A549 (cell line): ENCODE results near the gene PMVK. TPM values are rescaled to one million over a fixed set of nuclear protein-coding genes. Genes with fewer than 3 reads are reported as not detected.

Source experiments
- ATAC-seq, 2 experiments: fragments of 200-7000 bp in 1 of 2; fragments of >200 bp in 1 of 2; cut with Nextera tagmentation in 1 of 2; cut with Tn5 transposase in 1 of 2; 3 replicates each; pipeline versions ENCODE4 v1.8.0 to v1.9.1; 2018 to 2020; ENCODE audit warnings: mild to moderate bottlenecking in 1 of 2, moderate library complexity in 1 of 2
- CTCF ChIA-PET: fragments of 300-600 bp; sonication (Branson Sonifier 250); formaldehyde crosslinking; extraction: SDS; loops from one replicate; lab custom pipeline; 2021; ENCODE audit warnings: antibody characterized with exemption, inconsistent platforms; lab: Yijun Ruan, JAX
- POLR2A ChIA-PET: fragments of 350-600 bp; formaldehyde crosslinking; extraction: SDS; loops from one replicate; lab custom pipeline; 2021; ENCODE audit warnings: antibody characterized with exemption, inconsistent platforms; lab: Yijun Ruan, JAX
- DNase-seq, 2 experiments: peaks; one replicate each; pipeline versions ENCODE4 v3.0.0 to v3.0.0-alpha.2; 2011 to 2016; ENCODE audit warnings: low read depth in 1 of 2, low spot score in 1 of 2
- FAIRE-seq: peaks from 2 replicates; lab custom pipeline; 2011; peaks lifted over from hg19 to GRCh38; lab: Jason Lieb, UNC
- H3K27ac ChIP-seq, 2 experiments: fragments of >200 bp; sonication (Bioruptor Twin); formaldehyde crosslinking; 3 replicates each; pipeline ENCODE4 v1.5.1; 2016 to 2017
- H3K4me1 ChIP-seq: fragments of >200 bp; sonication (Bioruptor Twin); formaldehyde crosslinking; 3 replicates; pipeline ENCODE4 v1.6.1; 2016
- H3K4me2 ChIP-seq: fragments of >200 bp; sonication (Bioruptor Twin); formaldehyde crosslinking; 3 replicates; pipeline ENCODE4 v1.6.1; 2016
- H3K4me3 ChIP-seq: fragments of >200 bp; sonication (Bioruptor Twin); formaldehyde crosslinking; 3 replicates; pipeline ENCODE4 v1.5.1; 2016
- H3K9me3 ChIP-seq: fragments of >200 bp; sonication (Bioruptor Twin); formaldehyde crosslinking; 3 replicates; pipeline ENCODE4 v1.6.1; 2016
- BCL3 ChIP-seq: fragments of >200 bp; sonication (Bioruptor Twin); formaldehyde crosslinking; IDR thresholded peaks from 3 replicates; pipeline ENCODE4 v1.6.1; 2016
- CBX2 ChIP-seq: fragments of 200-600 bp; sonication (generic); IDR thresholded peaks from 2 replicates; pipeline ENCODE4 v1.6.1; 2016; ENCODE audit warnings: low read depth, mild to moderate bottlenecking, borderline replicate concordance
- CBX8 ChIP-seq: fragments of 200-600 bp; sonication (generic); IDR thresholded peaks from 2 replicates; pipeline ENCODE4 v1.6.1; 2016
- CHD2 ChIP-seq: fragments of 150-350 bp; IDR thresholded peaks from 2 replicates; pipeline ENCODE4 v1.6.1; 2014; ENCODE audit warnings: low read length; ENCODE audit not compliant: partially characterized antibody
- CHD4 ChIP-seq: fragments of 200-600 bp; sonication (generic); IDR thresholded peaks from 2 replicates; pipeline ENCODE4 v1.6.1; 2016; ENCODE audit warnings: antibody characterized with exemption, mild to moderate bottlenecking, borderline replicate concordance
- E2F6 ChIP-seq: IDR thresholded peaks from 2 replicates; pipeline ENCODE4 v1.6.1; 2012; ENCODE audit warnings: low read depth, borderline replicate concordance
- EHF ChIP-seq: fragments of 250-450 bp; sonication (Bioruptor Pico); IDR thresholded peaks from 2 replicates; pipeline ENCODE4 v1.5.0; 2020; ENCODE audit warnings: mild to moderate bottlenecking
- EP300 ChIP-seq, 2 experiments: fragments of >200 bp; sonication (Bioruptor Twin); formaldehyde crosslinking; IDR thresholded peaks; 2 replicates in 1 of 2; 3 replicates in 1 of 2; pipeline ENCODE4 v1.6.1; 2016 to 2017
- FOSB ChIP-seq: fragments of 250-450 bp; sonication (Bioruptor Pico); IDR thresholded peaks from 2 replicates; pipeline ENCODE4 v1.5.0; 2020; ENCODE audit warnings: mild to moderate bottlenecking, moderate library complexity
- FOSL2 ChIP-seq, 2 experiments: fragments of 450-650 bp in 1 of 2; fragments of >200 bp in 1 of 2; sonication (Bioruptor Twin) in 1 of 2; formaldehyde crosslinking; IDR thresholded peaks; 2 replicates each; pipeline versions ENCODE4 v1.5.0 to v1.6.1; 2016 to 2020; ENCODE audit warnings: mild to moderate bottlenecking in 1 of 2, moderate library complexity in 1 of 2
- FOXS1 ChIP-seq: fragments of 250-450 bp; sonication (Bioruptor Pico); IDR thresholded peaks from 2 replicates; pipeline ENCODE4 v1.5.0; 2020; ENCODE audit warnings: mild to moderate bottlenecking, moderate library complexity
- GATA3 ChIP-seq: IDR thresholded peaks from 2 replicates; pipeline ENCODE4 v1.6.1; 2012; ENCODE audit warnings: borderline replicate concordance
- HES2 ChIP-seq: fragments of >200 bp; sonication (Bioruptor Twin); formaldehyde crosslinking; IDR thresholded peaks from 2 replicates; pipeline ENCODE4 v1.6.1; 2016
- HOXB5 ChIP-seq: fragments of 250-450 bp; sonication (Bioruptor Pico); IDR thresholded peaks from 2 replicates; pipeline ENCODE4 v1.5.0; 2020; ENCODE audit warnings: mild to moderate bottlenecking, moderate library complexity
- JUN ChIP-seq, 2 experiments: fragments of >200 bp; sonication (Bioruptor Twin); formaldehyde crosslinking; IDR thresholded peaks; 2 replicates in 1 of 2; 3 replicates in 1 of 2; pipeline ENCODE4 v1.6.1; 2016 to 2017
- KDM5A ChIP-seq: fragments of 200-600 bp; sonication (generic); IDR thresholded peaks from 2 replicates; pipeline ENCODE4 v1.6.1; 2016; ENCODE audit warnings: antibody characterized with exemption, mild to moderate bottlenecking
- MAFK ChIP-seq: fragments of 450-650 bp; IDR thresholded peaks from 2 replicates; pipeline ENCODE4 v1.6.1; 2014; ENCODE audit not compliant: partially characterized antibody
- MAX ChIP-seq: IDR thresholded peaks from 2 replicates; pipeline ENCODE4 v1.6.1; 2012
- MYC ChIP-seq: IDR thresholded peaks from 2 replicates; pipeline ENCODE4 v1.6.1; 2012; ENCODE audit warnings: mild to moderate bottlenecking, inconsistent platforms, low read length, improper control_type of control experiment, borderline replicate concordance
- NPAS2 ChIP-seq: fragments of 250-450 bp; sonication (Bioruptor Pico); IDR thresholded peaks from 2 replicates; pipeline ENCODE4 v1.8.0; 2022; ENCODE audit warnings: mild to moderate bottlenecking, moderate library complexity, borderline replicate concordance
- PBX3 ChIP-seq: IDR thresholded peaks from 2 replicates; pipeline ENCODE4 v1.6.1; 2012
- POLR2A ChIP-seq: IDR thresholded peaks from 2 replicates; pipeline ENCODE4 v1.6.1; 2012; ENCODE audit warnings: mild to moderate bottlenecking, low read length
- POLR2AphosphoS2 ChIP-seq: conservative IDR thresholded peaks from 2 replicates; pipeline ENCODE4 v1.6.1; 2012; ENCODE audit warnings: low read length, improper control_type of control experiment, inconsistent platforms
- RARB ChIP-seq: fragments of 250-450 bp; sonication (Bioruptor Pico); IDR thresholded peaks from 2 replicates; pipeline ENCODE4 v1.8.0; 2021; ENCODE audit warnings: mild to moderate bottlenecking, moderate library complexity
- RFX5 ChIP-seq: fragments of 450-650 bp; IDR thresholded peaks from 2 replicates; pipeline ENCODE4 v1.7.1; 2014; ENCODE audit warnings: antibody characterized with exemption, mild to moderate bottlenecking, moderate library complexity
- TFCP2L1 ChIP-seq: fragments of 250-450 bp; sonication (Bioruptor Pico); IDR thresholded peaks from 2 replicates; pipeline ENCODE4 v1.5.0; 2021; ENCODE audit warnings: mild to moderate bottlenecking
- TP53 ChIP-seq: fragments of 250-450 bp; sonication (Bioruptor Pico); IDR thresholded peaks from 2 replicates; pipeline ENCODE4 v1.5.0; 2021; ENCODE audit warnings: mild to moderate bottlenecking, moderate library complexity
- USF2 ChIP-seq: fragments of 450-650 bp; IDR thresholded peaks from 2 replicates; pipeline ENCODE4 v1.6.1; 2014; ENCODE audit warnings: antibody characterized with exemption
- ZFP36 ChIP-seq: fragments of 450-650 bp; IDR thresholded peaks from 2 replicates; pipeline ENCODE4 v1.6.1; 2014; ENCODE audit warnings: borderline replicate concordance; ENCODE audit not compliant: partially characterized antibody
- WGBS: methylation state at CpG from one replicate; pipeline ENCODE4 v1.1.6; 2017; ENCODE audit errors: missing lambda C conversion rate; 5-methylcytosine and 5-hydroxymethylcytosine counted together
- polyA plus RNA-seq, 4 experiments: library from polyadenylated mRNA; depleted of rRNA in 3 of 4; stranded (reverse); fragments of >200 nt; fragmentation: RNase III in 1 of 4; extraction: RNeasy Plus Mini Kit Qiagen cat#74134 plus additional on column Dnase treatment in 1 of 4; gene quantifications; 2 replicates in 3 of 4; 3 replicates in 1 of 4; pipeline ENCODE4 v1.2.3, GENCODE V29; 2011 to 2017
- TF ChIP-seq, protein P1 (sequence below): fragments of 150-350 bp; IDR thresholded peaks from 2 replicates; pipeline ENCODE4 v1.6.1; 2014; ENCODE audit warnings: low read depth, mild to moderate bottlenecking, low read length

PMVK gene
- polyA plus RNA-seq, 2 of the 4 experiments (the other 2 are of a cell fraction), result 35.7 to 52.0 TPM

- TF ChIP-seq CBX8, result no peak
- no peak for TF ChIP-seq TP53 (CRISPR knock-in tag)
- no peak for TF ChIP-seq EHF (CRISPR knock-in tag)
- Histone ChIP-seq H3K9me3 (no peaks in the 10 kb centered on the region), H3K4me1 (peaks cover 21% of the 10 kb centered on the region), H3K27ac (peak overlapping the region; percentile 83 to 86), H3K4me2 (peak overlapping the region; percentile 85), H3K4me3 (peak overlapping the region; percentile 81)
- DNase-seq (no peak), ATAC-seq (peak in 1 of 2 experiments; percentile 16; a peak in 3 of 6 replicates), FAIRE-seq (no peak)
- WGBS, result 20% methylated on average over 13 of the region's 17 CpGs
- ChIA-PET CTCF (interaction anchor here (1.3 kb wide), 1 partner anchor 101 kb away, joined by 3 read pairs; no protein-coding TSS in a partner anchor), POLR2A (interaction anchor here (0.6 to 2.8 kb wide), 10 partner anchors 10 to 94 kb away, joined by 3 to 41 read pairs (median 5); partner anchors contain the start of genes CKS1B, LENEP, PYGO2 and SHC1)
Measured at GRCh38 chr1:154983776-154984466, 47.4 kb upstream of the PMVK start.

DNA sequence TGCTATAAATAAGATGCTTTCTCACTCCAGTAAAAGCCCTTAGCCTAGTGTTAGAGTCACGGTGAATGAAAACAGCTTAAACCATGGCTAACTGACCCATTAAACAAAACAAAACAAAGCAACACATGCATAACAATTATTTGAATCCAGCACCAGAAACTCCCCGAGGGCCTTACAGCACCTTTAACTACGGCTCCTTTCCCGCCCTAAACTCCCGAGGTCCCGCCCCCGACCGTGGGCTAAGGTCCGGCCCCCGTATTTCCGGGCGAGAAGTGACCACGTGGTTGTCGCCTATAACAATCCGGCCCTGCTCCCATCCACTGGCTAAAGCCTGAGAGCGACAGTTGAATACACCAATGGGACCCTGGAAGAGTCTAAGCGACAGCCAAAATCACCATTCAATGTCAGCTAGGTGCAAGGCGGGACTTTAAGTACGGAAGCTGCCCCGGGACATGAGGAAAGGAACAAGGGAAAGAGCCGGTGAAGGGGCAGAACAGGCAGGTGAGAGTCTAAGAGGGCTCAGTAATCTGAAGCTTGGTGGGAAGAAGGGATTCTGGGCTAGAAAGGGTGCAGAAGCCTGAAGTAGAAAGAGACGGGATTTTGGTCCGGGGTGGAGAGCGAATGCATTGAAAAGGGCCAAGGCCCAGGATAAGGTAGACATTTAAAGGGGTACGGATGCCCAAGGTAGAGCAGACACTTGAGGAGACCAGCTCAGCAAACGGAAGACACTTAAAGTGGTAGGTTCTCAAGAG lies 46.6 kb upstream of the PMVK start, which contains the start of gene FLAD1:
FLAD1 (plus strand) TSS at position 448 of the 752 bp plus-strand sequence. CDS start 351 bp downstream, outside the sequence.
- WGBS, result 2% methylated on average over 25 of the region's 26 CpGs
- peak within 1 kb of the TSS; percentile 89 for H3K4me2 ChIP-seq
- CTCF ChIA-PET, result interaction anchor here (1.3 kb wide), 1 partner anchor 102 kb away, joined by 3 read pairs; no protein-coding TSS in a partner anchor
- TF ChIP-seq GATA3, result peak; percentile 22; the same call in 1 of the 2 replicates
- no peak for TF ChIP-seq POLR2AphosphoS2
- TF ChIP-seq, protein P1, sequence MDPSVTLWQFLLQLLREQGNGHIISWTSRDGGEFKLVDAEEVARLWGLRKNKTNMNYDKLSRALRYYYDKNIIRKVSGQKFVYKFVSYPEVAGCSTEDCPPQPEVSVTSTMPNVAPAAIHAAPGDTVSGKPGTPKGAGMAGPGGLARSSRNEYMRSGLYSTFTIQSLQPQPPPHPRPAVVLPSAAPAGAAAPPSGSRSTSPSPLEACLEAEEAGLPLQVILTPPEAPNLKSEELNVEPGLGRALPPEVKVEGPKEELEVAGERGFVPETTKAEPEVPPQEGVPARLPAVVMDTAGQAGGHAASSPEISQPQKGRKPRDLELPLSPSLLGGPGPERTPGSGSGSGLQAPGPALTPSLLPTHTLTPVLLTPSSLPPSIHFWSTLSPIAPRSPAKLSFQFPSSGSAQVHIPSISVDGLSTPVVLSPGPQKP, result no peak
- no peak for TF ChIP-seq CHD4
- no peak for TF ChIP-seq MAFK
- TF ChIP-seq NPAS2 (CRISPR knock-in tag), result no peak
- no peak for TF ChIP-seq CBX2
- TF ChIP-seq POLR2A, result peak; percentile 41; the same call in 1 of the 2 replicates
- no peak for TF ChIP-seq RFX5
- TF ChIP-seq ZFP36, result no peak
- TF ChIP-seq FOSB (CRISPR knock-in tag), result no peak
- no peak for TF ChIP-seq RARB (CRISPR knock-in tag)
- no peak for TF ChIP-seq CBX8
- TF ChIP-seq HES2, result no peak
- peak; percentile 91 for TF ChIP-seq USF2
- peak in 1 of 2 experiments; percentile 79; a peak in 3 of 5 replicates for TF ChIP-seq JUN (IDR thresholded peaks at IDR 0.05)
- TF ChIP-seq E2F6, result peak; percentile 95
- peak; percentile 100 for TF ChIP-seq PBX3
- no peak for TF ChIP-seq EP300 (IDR thresholded peaks at IDR 0.05)
- TF ChIP-seq BCL3, result peak; percentile 55; the same call in 1 of the 3 replicates
- TF ChIP-seq HOXB5 (CRISPR knock-in tag), result no peak
- peak; percentile 97 for TF ChIP-seq MAX
- peak; percentile 24; the same call in 1 of the 2 replicates for TF ChIP-seq KDM5A
- peak; percentile 58 for TF ChIP-seq CHD2
- TF ChIP-seq FOXS1 (CRISPR knock-in tag), result no peak
- peak; percentile 56; the same call in 1 of the 2 replicates for TF ChIP-seq MYC
- no peak for TF ChIP-seq TFCP2L1
- no peak for TF ChIP-seq FOSL2 (IDR thresholded peaks at IDR 0.05)
- TF ChIP-seq FOSL2 (CRISPR knock-in tag; IDR thresholded peaks at IDR 0.05), result 0 out of 2 replicates have a peak, but pooled peaks have one; percentile 13

More for the DNA sequence above, 46.6 kb upstream of the PMVK start, which contains the start of gene FLAD1:
- FAIRE-seq (peak; percentile 83), DNase-seq (peak; percentile 100), ATAC-seq (peak; percentile 99 to 100)
- POLR2A ChIA-PET, result interaction anchor here (0.7 to 2.8 kb wide), 6 partner anchors 9 to 22 kb away, joined by 3 to 41 read pairs (median 6); partner anchors contain the start of genes CKS1B, LENEP, PYGO2 and SHC1
- H3K9me3 ChIP-seq, result no peaks in the 10 kb centered on the region
- peaks cover 22% of the 10 kb centered on the region for H3K4me1 ChIP-seq
- peak within 1 kb of the TSS; percentile 83 to 86 for H3K27ac ChIP-seq
- peak within 1 kb of the TSS; percentile 81 for H3K4me3 ChIP-seq
